OCI-LY7 (cell line): ENCODE results near the gene SLC22A4. TPM values are rescaled to one million over a fixed set of nuclear protein-coding genes. Genes with fewer than 3 reads are reported as not detected.

Experiments
- BruUV-seq: library from RNA; stranded (reverse); fragments of 400-500 nt; replicated peaks from 2 replicates; lab custom pipeline; 2021; lab: Mats Ljungman, UMichigan
- CTCF ChIA-PET: fragments of 300-600 bp; sonication (Branson Sonifier 250); formaldehyde crosslinking; loops from one replicate; lab custom pipeline; 2022; ENCODE audit warnings: antibody characterized with exemption; ENCODE audit not compliant: unreplicated experiment; lab: Charles Lee
- POLR2A ChIA-PET: fragments of 300-600 bp; sonication (Branson Sonifier 250); formaldehyde crosslinking; loops from one replicate; lab custom pipeline; 2022; ENCODE audit warnings: antibody characterized with exemption; lab: Charles Lee
- DNase-seq: peaks from one replicate; pipeline ENCODE4 v3.0.0-alpha.2; 2015; ENCODE audit warnings: low spot score
- H2AFZ ChIP-seq: fragments of 200-600 bp; sonication (generic), shearing (Covaris generic); 2 replicates; pipeline ENCODE4 v1.6.1; 2014; ENCODE audit warnings: mild to moderate bottlenecking, antibody characterized with exemption, low read length, moderate library complexity
- H3K27ac ChIP-seq: fragments of 200-600 bp; sonication (generic); 2 replicates; pipeline ENCODE4 v1.5.1; 2014; ENCODE audit warnings: mixed run types, low read depth, mild to moderate bottlenecking, moderate library complexity, low read length, inconsistent platforms; ENCODE audit not compliant: poor library complexity, severe bottlenecking
- H3K36me3 ChIP-seq: fragments of 200-600 bp; sonication (generic); 2 replicates; pipeline ENCODE4 v1.6.1; 2014; ENCODE audit warnings: mild to moderate bottlenecking, antibody characterized with exemption, low read length, moderate library complexity, mixed read lengths; ENCODE audit not compliant: insufficient read depth
- H3K4me1 ChIP-seq: fragments of 200-600 bp; sonication (generic); 2 replicates; pipeline ENCODE4 v1.5.1; 2014; ENCODE audit warnings: mild to moderate bottlenecking, low read length; ENCODE audit not compliant: insufficient read depth, poor library complexity, severe bottlenecking
- H3K4me2 ChIP-seq: fragments of 200-600 bp; sonication (generic); 2 replicates; pipeline ENCODE4 v1.6.1; 2014; ENCODE audit warnings: mild to moderate bottlenecking, low read length
- H3K4me3 ChIP-seq: fragments of 200-600 bp; sonication (generic); 2 replicates; pipeline ENCODE4 v1.5.1; 2014; ENCODE audit warnings: mild to moderate bottlenecking, low read depth, low read length; ENCODE audit not compliant: poor library complexity, severe bottlenecking
- H3K79me2 ChIP-seq: fragments of 200-600 bp; sonication (generic); 2 replicates; pipeline ENCODE4 v1.6.1; 2016; ENCODE audit warnings: low read depth, mild to moderate bottlenecking, low read length, moderate library complexity, mixed read lengths; ENCODE audit not compliant: insufficient read depth
- H3K9me2 ChIP-seq: fragments of 200-600 bp; sonication (generic); 2 replicates; pipeline ENCODE4 v1.6.1; 2016; ENCODE audit warnings: mild to moderate bottlenecking, low read length, mixed read lengths; ENCODE audit not compliant: insufficient read depth
- H3K9me3 ChIP-seq: fragments of 200-600 bp; sonication (generic); 2 replicates; pipeline ENCODE4 v1.6.1; 2014; ENCODE audit warnings: mild to moderate bottlenecking, mixed run types, low read length, mixed read lengths
- H4K20me1 ChIP-seq: fragments of 200-600 bp; sonication (generic); 2 replicates; pipeline ENCODE4 v1.6.1; 2014; ENCODE audit warnings: mild to moderate bottlenecking, antibody characterized with exemption, low read length, moderate library complexity, mixed read lengths; ENCODE audit not compliant: insufficient read depth
- CTCF ChIP-seq: fragments of 200-600 bp; sonication (generic); conservative IDR thresholded peaks from 2 replicates; pipeline ENCODE4 v1.5.1; 2014; ENCODE audit warnings: mild to moderate bottlenecking, antibody characterized with exemption, low read length, moderate library complexity, mixed read lengths
- EZH2phosphoT487 ChIP-seq: fragments of 200-600 bp; sonication (generic); IDR thresholded peaks from 2 replicates; pipeline ENCODE4 v1.6.1; 2018; ENCODE audit warnings: low read depth, borderline replicate concordance, mild to moderate bottlenecking, mixed run types, antibody characterized with exemption, low read length, moderate library complexity, mixed read lengths
- intact Hi-C: fragments of 100-400 bp; cut with micrococcal nuclease; formaldehyde crosslinking; loops from one replicate; pipeline ENCODE4 v1.10.0; 2022; ENCODE audit not compliant: unreplicated experiment
- total RNA-seq, 2 experiments: library from RNA; depleted of rRNA in 1 of 2; stranded (reverse); fragments of >200 nt in 1 of 2; shearing (Covaris generic) in 1 of 2; gene quantifications; 2 replicates each; pipeline ENCODE4 v1.2.3, GENCODE V29; 2014 to 2022

Gene SLC22A4
- total RNA-seq, 2 experiments from 2014 or later, result not detected

- no peak for TF ChIP-seq CTCF
- TF ChIP-seq EZH2phosphoT487, result no peak
- no peak overlapping the region for H3K4me3 ChIP-seq
- no peaks in the 10 kb centered on the region for H3K36me3 ChIP-seq
- H4K20me1 ChIP-seq, result no peaks in the 10 kb centered on the region
- POLR2A ChIA-PET, result no interaction called here
- no peak overlapping the region for H2AFZ ChIP-seq
- H3K4me2 ChIP-seq, result no peak overlapping the region
- DNase-seq, result no peak
- H3K79me2 ChIP-seq, result no peaks in the 10 kb centered on the region
- H3K9me2 ChIP-seq, result no peaks in the 10 kb centered on the region
- H3K9me3 ChIP-seq, result no peaks in the 10 kb centered on the region
- intact Hi-C loops, result loop anchor here (10.0 kb wide), 1 partner anchor 93 kb away; no protein-coding TSS in a partner anchor
- CTCF ChIA-PET, result no interaction called here
- H3K4me1 ChIP-seq, result no peaks in the 10 kb centered on the region
- no TSS peak for BruUV-seq
- H3K27ac ChIP-seq, result no peak overlapping the region
These were observed 16.0 kb upstream of the SLC22A4 start for GRCh38 chr5:132277971-132278853.

- Histone ChIP-seq H3K4me2 (no peak overlapping the region), H3K4me3 (no peak overlapping the region), H4K20me1 (no peaks in the 10 kb centered on the region), H3K36me3 (no peaks in the 10 kb centered on the region), H3K27ac (no peak overlapping the region), H2AFZ (no peak overlapping the region), H3K9me2 (no peaks in the 10 kb centered on the region), H3K79me2 (no peaks in the 10 kb centered on the region), H3K9me3 (no peaks in the 10 kb centered on the region), H3K4me1 (no peaks in the 10 kb centered on the region)
- intact Hi-C loops, result loop anchor here (10.0 kb wide), 1 partner anchor 95 kb away; no protein-coding TSS in a partner anchor
- CTCF ChIA-PET, result interaction anchor here (0.6 kb wide), 1 partner anchor 1400 kb away, joined by 4 read pairs; no protein-coding TSS in a partner anchor
- POLR2A ChIA-PET, result no interaction called here
- DNase-seq, result no peak
- BruUV-seq, result no TSS peak
- TF ChIP-seq EZH2phosphoT487, result no peak
These were observed 14.4 kb upstream of the SLC22A4 start for GRCh38 chr5:132279801-132280200.

- Histone ChIP-seq H3K4me3 (no peak overlapping the region), H4K20me1 (no peaks in the 10 kb centered on the region), H3K79me2 (no peaks in the 10 kb centered on the region), H3K9me2 (no peaks in the 10 kb centered on the region), H3K27ac (no peak overlapping the region), H3K4me1 (no peaks in the 10 kb centered on the region), H2AFZ (no peak overlapping the region), H3K9me3 (no peaks in the 10 kb centered on the region), H3K36me3 (no peaks in the 10 kb centered on the region), H3K4me2 (no peak overlapping the region)
- intact Hi-C loops, result no loop called here
- POLR2A ChIA-PET, result no interaction called here
- CTCF ChIA-PET, result no interaction called here
- TF ChIP-seq CTCF (no peak), EZH2phosphoT487 (no peak)
- no peak for DNase-seq
- BruUV-seq, result no TSS peak
These were observed 13.6 kb upstream of the SLC22A4 start for GRCh38 chr5:132280371-132281240.
